SK-N-SH (cell line): ENCODE results near the gene LSM14A. TPM values are rescaled to one million over a fixed set of nuclear protein-coding genes. Genes with fewer than 3 reads are reported as not detected.

Experiments
- CTCF ChIA-PET: fragments of 300-600, 350-600 bp; formaldehyde crosslinking; extraction: SDS; loops from one replicate; lab custom pipeline; 2021; lab: Yijun Ruan, JAX
- POLR2A ChIA-PET: fragments of 350-600 bp; sonication (Branson Sonifier 250); formaldehyde crosslinking; extraction: SDS; loops from one replicate; lab custom pipeline; 2020; ENCODE audit warnings: antibody characterized with exemption, inconsistent platforms; lab: Yijun Ruan, JAX
- DNase-seq: peaks from one replicate; pipeline ENCODE4 v3.0.0; 2012
- H2AFZ ChIP-seq: fragments of 200-600 bp; sonication (generic); 2 replicates; pipeline ENCODE4 v1.8.1; 2016; ENCODE audit warnings: antibody characterized with exemption, mild to moderate bottlenecking, low read depth
- H3F3A ChIP-seq: fragments of 200-600 bp; sonication (generic); replicated peaks from 2 replicates; pipeline ENCODE3; 2016; ENCODE audit warnings: antibody characterized with exemption, mild to moderate bottlenecking; ENCODE audit not compliant: insufficient read depth
- H3K27ac ChIP-seq, 2 experiments: fragments of 200-500 bp in 1 of 2; fragments of 200-600 bp in 1 of 2; sonication (Bioruptor generic) in 1 of 2; sonication (generic), shearing (Covaris generic) in 1 of 2; 2 replicates each; pipeline versions ENCODE4 v1.5.1 to v1.6.1; 2014 to 2016; ENCODE audit warnings: low read depth in 2 of 2, inconsistent platforms in 1 of 2, low read length in 1 of 2, mild to moderate bottlenecking in 1 of 2, mixed read lengths in 1 of 2
- H3K27me3 ChIP-seq: fragments of 200-600 bp; sonication (generic), shearing (Covaris generic); 2 replicates; pipeline ENCODE4 v1.6.1; 2016; ENCODE audit warnings: mixed run types; ENCODE audit not compliant: insufficient read depth
- H3K36me3 ChIP-seq, 2 experiments: fragments of 200-500 bp in 1 of 2; fragments of 200-600 bp in 1 of 2; sonication (Bioruptor generic) in 1 of 2; sonication (generic) in 1 of 2; replicated peaks in 1 of 2; 2 replicates each; pipeline versions ENCODE3 to v1.5.1; 2014 to 2016; ENCODE audit warnings: low read length in 1 of 2, mild to moderate bottlenecking in 1 of 2; ENCODE audit not compliant: insufficient read depth in 2 of 2, control insufficient read depth in 1 of 2
- H3K4me1 ChIP-seq, 2 experiments: fragments of 200-500 bp in 1 of 2; fragments of 200-600 bp in 1 of 2; sonication (Bioruptor generic) in 1 of 2; sonication (generic), shearing (Covaris generic) in 1 of 2; 2 replicates each; pipeline versions ENCODE4 v1.5.1 to v1.6.1; 2014 to 2016; ENCODE audit warnings: low read depth in 1 of 2, low read length in 1 of 2, mixed run types in 1 of 2; ENCODE audit not compliant: insufficient read depth in 2 of 2, control insufficient read depth in 1 of 2
- H3K4me2 ChIP-seq: fragments of 200-600 bp; sonication (generic), shearing (Covaris generic); 2 replicates; pipeline ENCODE4 v1.6.1; 2017; ENCODE audit warnings: mixed run types
- H3K4me3 ChIP-seq, 2 experiments: fragments of 200-500 bp in 1 of 2; fragments of 200-600 bp in 1 of 2; sonication (Bioruptor generic) in 1 of 2; sonication (generic), shearing (Covaris generic) in 1 of 2; 2 replicates each; pipeline versions ENCODE4 v1.5.1 to v1.8.1; 2014 to 2016; ENCODE audit warnings: low read depth in 2 of 2, inconsistent platforms in 1 of 2, low read length in 1 of 2, mild to moderate bottlenecking in 1 of 2, mixed read lengths in 1 of 2, moderate library complexity in 1 of 2
- H3K79me2 ChIP-seq: fragments of 200-600 bp; sonication (generic); 2 replicates; pipeline ENCODE4 v1.8.1; 2017; ENCODE audit warnings: mild to moderate bottlenecking; ENCODE audit not compliant: insufficient read depth
- H3K9ac ChIP-seq: fragments of 200-600 bp; sonication (generic); 2 replicates; pipeline ENCODE4 v1.6.1; 2017; ENCODE audit warnings: mixed run types
- H3K9me2 ChIP-seq: fragments of 200-600 bp; sonication (generic); 2 replicates; pipeline ENCODE4 v1.6.1; 2017; ENCODE audit warnings: mixed run types
- H3K9me3 ChIP-seq: fragments of 200-600 bp; sonication (generic); 2 replicates; pipeline ENCODE4 v1.6.1; 2017; ENCODE audit warnings: mixed run types, mild to moderate bottlenecking, moderate library complexity
- H4K20me1 ChIP-seq: fragments of 200-600 bp; sonication (generic); 2 replicates; pipeline ENCODE4 v1.6.1; 2017; ENCODE audit warnings: mild to moderate bottlenecking, mixed run types; ENCODE audit not compliant: insufficient read depth
- CHD2 ChIP-seq: fragments of 150-350 bp; IDR thresholded peaks from 2 replicates; pipeline ENCODE4 v1.6.1; 2018; ENCODE audit warnings: low read length; ENCODE audit not compliant: partially characterized antibody
- EZH2phosphoT487 ChIP-seq: fragments of 200-600 bp; sonication (generic); IDR thresholded peaks from 2 replicates; pipeline ENCODE4 v1.6.1; 2017; ENCODE audit warnings: low read depth, mixed run types, mild to moderate bottlenecking, antibody characterized with exemption, moderate library complexity, borderline replicate concordance
- FOSL2 ChIP-seq: IDR thresholded peaks from 2 replicates; pipeline ENCODE4 v1.4.0; 2012; ENCODE audit warnings: low read depth, mild to moderate bottlenecking, moderate library complexity, borderline replicate concordance
- FOXJ3 ChIP-seq: sonication (generic); formaldehyde crosslinking; IDR thresholded peaks from 2 replicates; pipeline ENCODE4 v1.5.1; 2020; ENCODE audit warnings: mild to moderate bottlenecking, missing genetic modification reagents
- GABPA ChIP-seq: IDR thresholded peaks from 2 replicates; pipeline ENCODE4 v1.4.0; 2012; ENCODE audit warnings: low read depth, mild to moderate bottlenecking
- GATA2 ChIP-seq: sonication (generic); formaldehyde crosslinking; IDR thresholded peaks from 2 replicates; pipeline ENCODE4 v1.5.0; 2020; ENCODE audit warnings: mild to moderate bottlenecking, missing genetic modification reagents
- MEF2A ChIP-seq: IDR thresholded peaks from 2 replicates; pipeline ENCODE4 v1.4.0; 2012; ENCODE audit warnings: low read depth, borderline replicate concordance
- MXI1 ChIP-seq: IDR thresholded peaks from 2 replicates; pipeline ENCODE4 v1.6.1; 2012; ENCODE audit warnings: mild to moderate bottlenecking, low read depth, low read length, improper control_type of control experiment
- NFIC ChIP-seq: IDR thresholded peaks from 2 replicates; pipeline ENCODE4 v1.4.0; 2012; ENCODE audit warnings: borderline replicate concordance
- NRF1 ChIP-seq: IDR thresholded peaks from 2 replicates; pipeline ENCODE4 v1.6.1; 2012; ENCODE audit warnings: low read depth, mild to moderate bottlenecking, low read length
- POLR2AphosphoS5 ChIP-seq: IDR thresholded peaks from 2 replicates; pipeline ENCODE4 v1.6.1; 2012; ENCODE audit warnings: low read depth, low read length
- RAD21 ChIP-seq: IDR thresholded peaks from 2 replicates; pipeline ENCODE4 v1.6.1; 2012; ENCODE audit warnings: mild to moderate bottlenecking, low read length
- RCOR1 ChIP-seq: fragments of 150-350 bp; IDR thresholded peaks from 2 replicates; pipeline ENCODE4 v1.6.1; 2017; ENCODE audit warnings: antibody characterized with exemption, low read length
- SMC3 ChIP-seq: IDR thresholded peaks from 2 replicates; pipeline ENCODE4 v1.6.1; 2012; ENCODE audit warnings: low read depth, low read length, improper control_type of control experiment
- TAF1 ChIP-seq: IDR thresholded peaks from 2 replicates; pipeline ENCODE4 v1.6.1; 2012; ENCODE audit warnings: low read depth, mild to moderate bottlenecking, low read length, moderate library complexity, borderline replicate concordance
- TEAD4 ChIP-seq: IDR thresholded peaks from 2 replicates; pipeline ENCODE4 v1.4.0; 2012; ENCODE audit warnings: mild to moderate bottlenecking, borderline replicate concordance; ENCODE audit not compliant: insufficient read depth
- WGBS: methylation state at CpG from one replicate; pipeline ENCODE4 v1.1.6; 2017; ENCODE audit warnings: low lambda C conversion rate; 5-methylcytosine and 5-hydroxymethylcytosine counted together
- polyA plus RNA-seq, 3 experiments: library from polyadenylated mRNA; depleted of rRNA; stranded (reverse); fragments of >200 nt; gene quantifications; 2 replicates each; pipeline ENCODE4 v1.2.3, GENCODE V29; 2012
- TF ChIP-seq, protein P1 (sequence below): IDR thresholded peaks from 2 replicates; pipeline ENCODE4 v1.4.0; 2012; ENCODE audit warnings: low read depth, borderline replicate concordance
- TF ChIP-seq, protein P2 (sequence below): IDR thresholded peaks from 2 replicates; pipeline ENCODE4 v1.4.0; 2012; ENCODE audit warnings: low read depth
- TF ChIP-seq, protein P3 (sequence below): IDR thresholded peaks from 2 replicates; pipeline ENCODE4 v1.6.1; 2012; ENCODE audit warnings: mild to moderate bottlenecking, low read depth, low read length, moderate library complexity
- TF ChIP-seq, protein P4 (sequence below): fragments of 150-350 bp; IDR thresholded peaks from 2 replicates; pipeline ENCODE4 v1.6.1; 2017; ENCODE audit warnings: antibody characterized with exemption, low read length, low read depth, borderline replicate concordance

Gene LSM14A
- polyA plus RNA-seq, 1 of the 3 experiments (the other 2 are of a cell fraction): 87.7 TPM

DNA sequence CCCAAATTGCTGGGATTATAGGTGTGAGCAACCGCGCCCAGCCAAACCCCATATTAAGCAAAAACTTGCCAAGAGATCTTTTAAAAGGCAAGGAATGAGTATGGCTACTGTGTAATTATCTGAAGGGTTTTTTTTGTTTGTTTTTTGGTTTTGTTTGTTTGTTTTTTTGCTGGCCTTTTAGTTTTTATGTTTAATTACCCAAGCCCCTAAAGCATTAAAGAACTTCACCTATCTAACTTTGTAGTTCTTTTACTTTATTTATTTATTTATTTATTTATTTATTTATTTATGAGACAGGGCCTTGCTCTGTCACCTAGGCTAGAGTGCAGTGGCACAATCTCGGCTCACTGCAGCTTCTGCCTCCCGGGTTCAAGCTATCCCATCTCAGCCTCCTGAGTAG lies 41.7 kb downstream of the LSM14A start:
- peaks cover 27 to 46% of the 10 kb centered on the region in 2 experiments for H3K36me3 ChIP-seq
- TF ChIP-seq EZH2phosphoT487 (no peak), MEF2A (no peak), NRF1 (no peak), CHD2 (no peak), POLR2AphosphoS5 (no peak), TEAD4 (no peak), SMC3 (no peak), GATA2 (CRISPR knock-in tag) (no peak), MXI1 (no peak), RAD21 (no peak), TAF1 (no peak), FOXJ3 (CRISPR knock-in tag) (no peak)
- TF ChIP-seq, protein P1, sequence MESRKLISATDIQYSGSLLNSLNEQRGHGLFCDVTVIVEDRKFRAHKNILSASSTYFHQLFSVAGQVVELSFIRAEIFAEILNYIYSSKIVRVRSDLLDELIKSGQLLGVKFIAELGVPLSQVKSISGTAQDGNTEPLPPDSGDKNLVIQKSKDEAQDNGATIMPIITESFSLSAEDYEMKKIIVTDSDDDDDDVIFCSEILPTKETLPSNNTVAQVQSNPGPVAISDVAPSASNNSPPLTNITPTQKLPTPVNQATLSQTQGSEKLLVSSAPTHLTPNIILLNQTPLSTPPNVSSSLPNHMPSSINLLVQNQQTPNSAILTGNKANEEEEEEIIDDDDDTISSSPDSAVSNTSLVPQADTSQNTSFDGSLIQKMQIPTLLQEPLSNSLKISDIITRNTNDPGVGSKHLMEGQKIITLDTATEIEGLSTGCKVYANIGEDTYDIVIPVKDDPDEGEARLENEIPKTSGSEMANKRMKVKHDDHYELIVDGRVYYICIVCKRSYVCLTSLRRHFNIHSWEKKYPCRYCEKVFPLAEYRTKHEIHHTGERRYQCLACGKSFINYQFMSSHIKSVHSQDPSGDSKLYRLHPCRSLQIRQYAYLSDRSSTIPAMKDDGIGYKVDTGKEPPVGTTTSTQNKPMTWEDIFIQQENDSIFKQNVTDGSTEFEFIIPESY: no peak
- TF ChIP-seq, protein P2, sequence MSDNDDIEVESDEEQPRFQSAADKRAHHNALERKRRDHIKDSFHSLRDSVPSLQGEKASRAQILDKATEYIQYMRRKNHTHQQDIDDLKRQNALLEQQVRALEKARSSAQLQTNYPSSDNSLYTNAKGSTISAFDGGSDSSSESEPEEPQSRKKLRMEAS: no peak
- CTCF ChIA-PET: interaction anchor here (1.6 kb wide), 1 partner anchor 436 kb away, joined by 4 read pairs; no protein-coding TSS in a partner anchor

DNA sequence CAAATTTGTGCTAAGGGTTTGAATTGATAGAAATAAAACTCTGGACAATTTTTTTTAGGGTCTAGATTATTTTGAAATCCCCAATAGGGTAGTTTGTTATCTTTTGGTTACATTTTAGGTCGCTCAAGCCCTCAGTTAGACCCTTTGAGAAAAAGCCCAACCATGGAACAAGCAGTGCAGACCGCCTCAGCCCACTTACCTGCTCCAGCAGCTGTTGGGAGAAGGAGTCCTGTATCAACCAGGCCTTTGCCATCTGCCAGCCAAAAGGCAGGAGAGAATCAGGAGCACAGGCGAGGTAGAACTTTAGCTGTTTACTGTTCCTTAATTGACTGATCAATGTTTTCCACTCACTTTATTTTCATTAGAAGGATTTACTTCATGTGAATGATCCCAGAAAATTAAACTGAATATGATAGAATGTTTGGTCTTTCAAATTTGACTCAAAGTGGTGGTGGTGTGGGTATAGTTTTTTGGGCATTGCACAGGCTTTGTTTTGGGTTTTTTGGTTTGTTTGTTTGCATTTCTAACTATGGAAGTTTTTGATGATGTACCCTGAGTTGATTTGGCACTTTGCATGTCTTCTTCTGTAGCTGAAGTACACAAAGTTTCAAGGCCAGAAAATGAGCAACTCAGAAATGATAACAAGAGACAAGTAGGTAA lies 42.8 kb downstream of the LSM14A start:
- H3K4me1 ChIP-seq: peaks cover 6 to 17% of the 10 kb centered on the region in 2 experiments
- no peaks in the 10 kb centered on the region for H3K27me3 ChIP-seq
- H3K4me2 ChIP-seq: no peak overlapping the region
- H2AFZ ChIP-seq: no peak overlapping the region
- ChIA-PET CTCF (interaction anchor here (0.7 to 1.6 kb wide), 2 partner anchors 16 to 437 kb away, joined by 3 to 4 read pairs; no protein-coding TSS in a partner anchor), POLR2A (no interaction called here)
- WGBS: 98% methylated on average over 3 of the region's 3 CpGs
- DNase-seq: no peak
- peaks cover 30 to 49% of the 10 kb centered on the region in 2 experiments for H3K36me3 ChIP-seq
- peaks cover 77% of the 10 kb centered on the region for H4K20me1 ChIP-seq
- H3K4me3 ChIP-seq: no peak overlapping the region
- peaks cover 28% of the 10 kb centered on the region for H3K79me2 ChIP-seq
- no peaks in the 10 kb centered on the region for H3K9me3 ChIP-seq
- no peak overlapping the region for H3K9ac ChIP-seq
- H3K27ac ChIP-seq: no peak overlapping the region
- H3F3A ChIP-seq: peaks cover 27% of the 10 kb centered on the region
- no peaks in the 10 kb centered on the region for H3K9me2 ChIP-seq
- TF ChIP-seq NFIC (no peak), RCOR1 (no peak), GATA2 (CRISPR knock-in tag) (no peak), NRF1 (no peak), GABPA (no peak), FOSL2 (no peak), EZH2phosphoT487 (no peak)
- TF ChIP-seq, protein P2: no peak
- TF ChIP-seq, protein P3, sequence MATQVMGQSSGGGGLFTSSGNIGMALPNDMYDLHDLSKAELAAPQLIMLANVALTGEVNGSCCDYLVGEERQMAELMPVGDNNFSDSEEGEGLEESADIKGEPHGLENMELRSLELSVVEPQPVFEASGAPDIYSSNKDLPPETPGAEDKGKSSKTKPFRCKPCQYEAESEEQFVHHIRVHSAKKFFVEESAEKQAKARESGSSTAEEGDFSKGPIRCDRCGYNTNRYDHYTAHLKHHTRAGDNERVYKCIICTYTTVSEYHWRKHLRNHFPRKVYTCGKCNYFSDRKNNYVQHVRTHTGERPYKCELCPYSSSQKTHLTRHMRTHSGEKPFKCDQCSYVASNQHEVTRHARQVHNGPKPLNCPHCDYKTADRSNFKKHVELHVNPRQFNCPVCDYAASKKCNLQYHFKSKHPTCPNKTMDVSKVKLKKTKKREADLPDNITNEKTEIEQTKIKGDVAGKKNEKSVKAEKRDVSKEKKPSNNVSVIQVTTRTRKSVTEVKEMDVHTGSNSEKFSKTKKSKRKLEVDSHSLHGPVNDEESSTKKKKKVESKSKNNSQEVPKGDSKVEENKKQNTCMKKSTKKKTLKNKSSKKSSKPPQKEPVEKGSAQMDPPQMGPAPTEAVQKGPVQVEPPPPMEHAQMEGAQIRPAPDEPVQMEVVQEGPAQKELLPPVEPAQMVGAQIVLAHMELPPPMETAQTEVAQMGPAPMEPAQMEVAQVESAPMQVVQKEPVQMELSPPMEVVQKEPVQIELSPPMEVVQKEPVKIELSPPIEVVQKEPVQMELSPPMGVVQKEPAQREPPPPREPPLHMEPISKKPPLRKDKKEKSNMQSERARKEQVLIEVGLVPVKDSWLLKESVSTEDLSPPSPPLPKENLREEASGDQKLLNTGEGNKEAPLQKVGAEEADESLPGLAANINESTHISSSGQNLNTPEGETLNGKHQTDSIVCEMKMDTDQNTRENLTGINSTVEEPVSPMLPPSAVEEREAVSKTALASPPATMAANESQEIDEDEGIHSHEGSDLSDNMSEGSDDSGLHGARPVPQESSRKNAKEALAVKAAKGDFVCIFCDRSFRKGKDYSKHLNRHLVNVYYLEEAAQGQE: no peak
- TF ChIP-seq, protein P4, sequence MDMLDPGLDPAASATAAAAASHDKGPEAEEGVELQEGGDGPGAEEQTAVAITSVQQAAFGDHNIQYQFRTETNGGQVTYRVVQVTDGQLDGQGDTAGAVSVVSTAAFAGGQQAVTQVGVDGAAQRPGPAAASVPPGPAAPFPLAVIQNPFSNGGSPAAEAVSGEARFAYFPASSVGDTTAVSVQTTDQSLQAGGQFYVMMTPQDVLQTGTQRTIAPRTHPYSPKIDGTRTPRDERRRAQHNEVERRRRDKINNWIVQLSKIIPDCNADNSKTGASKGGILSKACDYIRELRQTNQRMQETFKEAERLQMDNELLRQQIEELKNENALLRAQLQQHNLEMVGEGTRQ: no peak

More for the DNA sequence above, 41.7 kb downstream of the LSM14A start:
- Histone ChIP-seq H3K27me3 (no peaks in the 10 kb centered on the region), H3K4me1 (peaks cover 6 to 17% of the 10 kb centered on the region in 2 experiments), H3K4me3 (no peak overlapping the region), H3K4me2 (no peak overlapping the region), H3K79me2 (peaks cover 24% of the 10 kb centered on the region), H3K9me2 (no peaks in the 10 kb centered on the region), H4K20me1 (peaks cover 69% of the 10 kb centered on the region), H2AFZ (no peak overlapping the region), H3K9me3 (no peaks in the 10 kb centered on the region), H3F3A (peaks cover 27% of the 10 kb centered on the region), H3K27ac (no peak overlapping the region), H3K9ac (no peak overlapping the region)
- POLR2A ChIA-PET: no interaction called here
- no peak for DNase-seq
- 96% methylated on average over 4 of the region's 4 CpGs for WGBS
